COLO829 (cell line): ENCODE results near the gene PZP.
"Not testable (repeated sequence)": the region's sequence is repeated elsewhere in the genome, so short reads cannot be mapped to it uniquely, and the experiment has no call there.

Experiments used
- DNase-seq: peaks from one replicate; pipeline ENCODE4 v3.0.0; 2012; ENCODE audit warnings: low spot score

Gene PZP

GRCh38 chr12:9180810-9181209, 27.4 kb downstream of the PZP start:
- DNase-seq: no peak

- DNase-seq: no peak
Observed at GRCh38 chr12:9179781-9180180, 28.4 kb downstream of the PZP start.

- no peak for DNase-seq
Observed at GRCh38 chr12:9169979-9170634, 38.1 kb downstream of the PZP start.

GRCh38 chr12:9167345-9167744, 40.9 kb downstream of the PZP start:
- not testable (repeated sequence) for DNase-seq

- peak; percentile 74 for DNase-seq
Observed at GRCh38 chr12:9163392-9163791, 44.8 kb downstream of the PZP start.

- DNase-seq: no peak
Observed at GRCh38 chr12:9156119-9156518, 52.1 kb downstream of the PZP start.

- no peak for DNase-seq
Observed at GRCh38 chr12:9149372-9149771, 58.8 kb downstream of the PZP start.

GRCh38 chr12:9148926-9149325, 59.3 kb downstream of the PZP start:
- DNase-seq: peak; percentile 31

- no peak for DNase-seq
Observed at GRCh38 chr12:9147461-9147860, 60.7 kb downstream of the PZP start.

- DNase-seq: no peak
Observed at GRCh38 chr12:9144730-9145106, 63.5 kb downstream of the PZP start.

- no peak for DNase-seq
Observed at GRCh38 chr12:9143929-9144729, 64.1 kb downstream of the PZP start.

GRCh38 chr12:9143137-9143536, 65.1 kb downstream of the PZP start:
- DNase-seq: no peak

GRCh38 chr12:9139588-9140290, 68.5 kb downstream of the PZP start:
- not testable (repeated sequence) for DNase-seq

- no peak for DNase-seq
Observed at GRCh38 chr12:9135903-9136310, 72.3 kb downstream of the PZP start.

- no peak for DNase-seq
Observed at GRCh38 chr12:9134981-9135628, 73.1 kb downstream of the PZP start.

- no peak for DNase-seq
Observed at GRCh38 chr12:9133216-9133916, 74.8 kb downstream of the PZP start.

- no peak for DNase-seq
Observed at GRCh38 chr12:9132008-9132535, 76.1 kb downstream of the PZP start.

- DNase-seq: no peak
Observed at GRCh38 chr12:9130244-9130643, 78.0 kb downstream of the PZP start.

GRCh38 chr12:9127936-9128663, 80.1 kb downstream of the PZP start:
- DNase-seq: no peak

GRCh38 chr12:9127484-9127883, 80.7 kb downstream of the PZP start:
- DNase-seq: no peak
